ENCODE measurements around the gene FGF18. TPM values are rescaled to one million over a fixed set of nuclear protein-coding genes. Genes with fewer than 3 reads are reported as not detected.

Gene FGF18
- total RNA-seq, 1 donor from 2014 or later: 0.13 TPM

- Mint-ChIP-seq H3K4me1 (ENCODE audit: unreplicated experiment) (peaks cover 7% of the 10 kb centered on the region), H3K36me3 (ENCODE audit: low read depth, unreplicated experiment) (no peaks in the 10 kb centered on the region), H3K27me3 (ENCODE audit: unreplicated experiment) (peaks cover 8% of the 10 kb centered on the region), H3K4me3 (ENCODE audit: unreplicated experiment) (no peak overlapping the region), H3K27ac (ENCODE audit: unreplicated experiment) (no peak overlapping the region), H3K9me3 (ENCODE audit: unreplicated experiment) (no peaks in the 10 kb centered on the region)
- TF ChIP-seq CTCF (IDR thresholded peaks at IDR 0.05; ENCODE audit: unreplicated experiment): no peak
- DNase-seq (ENCODE audit: low spot score): no peak
Observed at GRCh38 chr5:171422495-171422894, 3.0 kb downstream of the FGF18 start.

GRCh38 chr5:171422902-171423663 lies 3.6 kb downstream of the FGF18 start:
- peaks cover 8% of the 10 kb centered on the region for H3K27me3 Mint-ChIP-seq (ENCODE audit: unreplicated experiment)
- no peak for DNase-seq (ENCODE audit: low spot score)
- H3K4me3 Mint-ChIP-seq (ENCODE audit: unreplicated experiment): no peak overlapping the region
- H3K36me3 Mint-ChIP-seq (ENCODE audit: low read depth, unreplicated experiment): no peaks in the 10 kb centered on the region
- peaks cover 7% of the 10 kb centered on the region for H3K4me1 Mint-ChIP-seq (ENCODE audit: unreplicated experiment)
- H3K27ac Mint-ChIP-seq (ENCODE audit: unreplicated experiment): no peak overlapping the region
- no peaks in the 10 kb centered on the region for H3K9me3 Mint-ChIP-seq (ENCODE audit: unreplicated experiment)
- TF ChIP-seq CTCF (IDR thresholded peaks at IDR 0.05; ENCODE audit: unreplicated experiment): no peak

- H3K4me3 Mint-ChIP-seq (ENCODE audit: unreplicated experiment): no peak overlapping the region
- no peaks in the 10 kb centered on the region for H3K36me3 Mint-ChIP-seq (ENCODE audit: low read depth, unreplicated experiment)
- no peak overlapping the region for H3K27ac Mint-ChIP-seq (ENCODE audit: unreplicated experiment)
- DNase-seq (ENCODE audit: low spot score): no peak
- H3K4me1 Mint-ChIP-seq (ENCODE audit: unreplicated experiment): peaks cover 3% of the 10 kb centered on the region
- peaks cover 8% of the 10 kb centered on the region for H3K27me3 Mint-ChIP-seq (ENCODE audit: unreplicated experiment)
- TF ChIP-seq CTCF (IDR thresholded peaks at IDR 0.05; ENCODE audit: unreplicated experiment): no peak
- no peaks in the 10 kb centered on the region for H3K9me3 Mint-ChIP-seq (ENCODE audit: unreplicated experiment)
Observed at GRCh38 chr5:171424726-171425125, 5.3 kb downstream of the FGF18 start.

- no peaks in the 10 kb centered on the region for H3K9me3 Mint-ChIP-seq (ENCODE audit: unreplicated experiment)
- peaks cover 7% of the 10 kb centered on the region for H3K27me3 Mint-ChIP-seq (ENCODE audit: unreplicated experiment)
- no peak for TF ChIP-seq CTCF (IDR thresholded peaks at IDR 0.05; ENCODE audit: unreplicated experiment)
- no peak overlapping the region for H3K27ac Mint-ChIP-seq (ENCODE audit: unreplicated experiment)
- peaks cover under 1% of the 10 kb centered on the region for H3K36me3 Mint-ChIP-seq (ENCODE audit: low read depth, unreplicated experiment)
- H3K4me1 Mint-ChIP-seq (ENCODE audit: unreplicated experiment): peaks cover 3% of the 10 kb centered on the region
- no peak overlapping the region for H3K4me3 Mint-ChIP-seq (ENCODE audit: unreplicated experiment)
- DNase-seq (ENCODE audit: low spot score): no peak
Observed at GRCh38 chr5:171425596-171426244, 6.3 kb downstream of the FGF18 start.

- no peak for DNase-seq (ENCODE audit: low spot score)
- Mint-ChIP-seq H3K36me3 (ENCODE audit: low read depth, unreplicated experiment) (peaks cover 4% of the 10 kb centered on the region), H3K27ac (ENCODE audit: unreplicated experiment) (no peak overlapping the region), H3K9me3 (ENCODE audit: unreplicated experiment) (no peaks in the 10 kb centered on the region), H3K4me1 (ENCODE audit: unreplicated experiment) (no peaks in the 10 kb centered on the region), H3K4me3 (ENCODE audit: unreplicated experiment) (no peak overlapping the region), H3K27me3 (ENCODE audit: unreplicated experiment) (peaks cover 7% of the 10 kb centered on the region)
- TF ChIP-seq CTCF (IDR thresholded peaks at IDR 0.05; ENCODE audit: unreplicated experiment): no peak
Observed at GRCh38 chr5:171426266-171426665, 6.8 kb downstream of the FGF18 start.

Measured in endothelial cell (in vitro differentiated cells).